HepG2 (cell line): Measurements from ENCODE around the gene KIF5B. TPM values are rescaled to one million over a fixed set of nuclear protein-coding genes. Genes with fewer than 3 reads are reported as not detected.

Experiments used
- CEBPB ChIP-seq: IDR thresholded peaks from 2 replicates; pipeline ENCODE4 v1.6.1; 2011; ENCODE audit warnings: low read depth, low read length, improper control_type of control experiment, borderline replicate concordance
- FOXK2 ChIP-seq: fragments of 450-650 bp; IDR thresholded peaks from 2 replicates; pipeline ENCODE4 v1.6.1; 2016
- FOXO1 ChIP-seq: sonication (generic); formaldehyde crosslinking; IDR thresholded peaks from 2 replicates; pipeline ENCODE4 v1.4.0; 2020; ENCODE audit warnings: missing genetic modification reagents
- HMGXB4 ChIP-seq, 2 experiments: sonication (generic) in 1 of 2; formaldehyde crosslinking in 1 of 2; IDR thresholded peaks; 2 replicates each; pipeline versions ENCODE4 v1.4.0 to v1.6.1; 2018 to 2020; ENCODE audit warnings: missing genetic modification reagents in 2 of 2, borderline replicate concordance in 1 of 2, low read depth in 1 of 2, mild to moderate bottlenecking in 1 of 2, missing biosample characterization in 1 of 2
- PHF20 ChIP-seq: sonication (generic); formaldehyde crosslinking; IDR thresholded peaks from 2 replicates; pipeline ENCODE4 v1.5.0; 2020; ENCODE audit warnings: mild to moderate bottlenecking, missing genetic modification reagents
- SKI ChIP-seq: fragments of 450-650 bp; IDR thresholded peaks from one replicate; pipeline ENCODE4 v1.6.1; 2018; ENCODE audit warnings: mild to moderate bottlenecking; ENCODE audit not compliant: partially characterized antibody
- SRY ChIP-seq: sonication (generic); formaldehyde crosslinking; IDR thresholded peaks from 2 replicates; pipeline ENCODE4 v1.8.0; 2022; ENCODE audit warnings: mild to moderate bottlenecking, missing genetic modification reagents
- ZNF333 ChIP-seq: sonication (generic); formaldehyde crosslinking; IDR thresholded peaks from 2 replicates; pipeline ENCODE4 v1.4.0; 2020; ENCODE audit warnings: mild to moderate bottlenecking, missing genetic modification reagents, borderline replicate concordance
- ZNF407 ChIP-seq: sonication (generic); formaldehyde crosslinking; IDR thresholded peaks from one replicate; pipeline ENCODE4 v1.5.1; 2020; ENCODE audit warnings: mild to moderate bottlenecking, missing genetic modification reagents; ENCODE audit errors: not compliant biosample characterization
- ZNF644 ChIP-seq: IDR thresholded peaks from 2 replicates; pipeline ENCODE4 v1.6.1; 2016; ENCODE audit warnings: low read depth
- ZNF782 ChIP-seq: sonication (generic); formaldehyde crosslinking; IDR thresholded peaks from 2 replicates; pipeline ENCODE4 v1.4.0; 2020; ENCODE audit warnings: missing genetic modification reagents, mild to moderate bottlenecking, borderline replicate concordance
- polyA plus RNA-seq, 8 experiments: library from polyadenylated mRNA; depleted of rRNA in 3 of 8; stranded (reverse) in 7 of 8; unstranded in 1 of 8; fragments of >200 nt; fragmentation: Illumina TruSeq in 4 of 8; extraction: Trizol in 4 of 8; gene quantifications; 2 replicates each; pipeline versions ENCODE4 v1.2.1 to v1.2.3, GENCODE V29; 2011 to 2016; ENCODE audit warnings: low read depth in 4 of 8, missing spikeins in 1 of 8, mixed read lengths in 1 of 8; ENCODE audit not compliant: insufficient read depth in 1 of 8
- total RNA-seq, 5 experiments: library from RNA; depleted of rRNA; stranded (reverse); fragments of >200 nt; fragmentation: Illumina TruSeq; extraction: Trizol; gene quantifications; 2 replicates each; pipeline ENCODE4 v1.2.3, GENCODE V29; 2016; ENCODE audit warnings: low read depth in 1 of 5
- TF ChIP-seq, protein P1 (sequence below): sonication (generic); formaldehyde crosslinking; IDR thresholded peaks from 2 replicates; pipeline ENCODE4 v1.5.0; 2020; ENCODE audit warnings: mild to moderate bottlenecking, missing genetic modification reagents, borderline replicate concordance
- TF ChIP-seq, protein P2 (sequence below): sonication (generic); formaldehyde crosslinking; IDR thresholded peaks from 2 replicates; pipeline ENCODE4 v1.8.0; 2022; ENCODE audit warnings: mild to moderate bottlenecking, missing genetic modification reagents, moderate library complexity

KIF5B gene
- total and polyA plus RNA-seq, 2 of the 13 experiments (the other 11 are each of a cell fraction or from before 2014, with no cell fraction given): 34.3 to 133 TPM

- TF ChIP-seq HMGXB4 (CRISPR knock-in tag; IDR thresholded peaks at IDR 0.05; ENCODE audit: borderline replicate concordance in 1 of 2, low read depth in 1 of 2) (0 out of 4 replicates have a peak, but pooled peaks of 1 of the 2 experiments have one; percentile 24), PHF20 (CRISPR knock-in tag) (no peak), ZNF407 (CRISPR knock-in tag) (no peak), ZNF782 (CRISPR knock-in tag) (no peak), FOXO1 (peak; percentile 71; the same call in 1 of the 2 replicates), ZNF644 (CRISPR knock-in tag) (0 out of 2 replicates have a peak, but pooled peaks have one; percentile 14), SRY (no peak), SKI (no peak), FOXK2 (no peak), CEBPB (peak; percentile 54), ZNF333 (CRISPR knock-in tag) (no peak)
- TF ChIP-seq, protein P1, sequence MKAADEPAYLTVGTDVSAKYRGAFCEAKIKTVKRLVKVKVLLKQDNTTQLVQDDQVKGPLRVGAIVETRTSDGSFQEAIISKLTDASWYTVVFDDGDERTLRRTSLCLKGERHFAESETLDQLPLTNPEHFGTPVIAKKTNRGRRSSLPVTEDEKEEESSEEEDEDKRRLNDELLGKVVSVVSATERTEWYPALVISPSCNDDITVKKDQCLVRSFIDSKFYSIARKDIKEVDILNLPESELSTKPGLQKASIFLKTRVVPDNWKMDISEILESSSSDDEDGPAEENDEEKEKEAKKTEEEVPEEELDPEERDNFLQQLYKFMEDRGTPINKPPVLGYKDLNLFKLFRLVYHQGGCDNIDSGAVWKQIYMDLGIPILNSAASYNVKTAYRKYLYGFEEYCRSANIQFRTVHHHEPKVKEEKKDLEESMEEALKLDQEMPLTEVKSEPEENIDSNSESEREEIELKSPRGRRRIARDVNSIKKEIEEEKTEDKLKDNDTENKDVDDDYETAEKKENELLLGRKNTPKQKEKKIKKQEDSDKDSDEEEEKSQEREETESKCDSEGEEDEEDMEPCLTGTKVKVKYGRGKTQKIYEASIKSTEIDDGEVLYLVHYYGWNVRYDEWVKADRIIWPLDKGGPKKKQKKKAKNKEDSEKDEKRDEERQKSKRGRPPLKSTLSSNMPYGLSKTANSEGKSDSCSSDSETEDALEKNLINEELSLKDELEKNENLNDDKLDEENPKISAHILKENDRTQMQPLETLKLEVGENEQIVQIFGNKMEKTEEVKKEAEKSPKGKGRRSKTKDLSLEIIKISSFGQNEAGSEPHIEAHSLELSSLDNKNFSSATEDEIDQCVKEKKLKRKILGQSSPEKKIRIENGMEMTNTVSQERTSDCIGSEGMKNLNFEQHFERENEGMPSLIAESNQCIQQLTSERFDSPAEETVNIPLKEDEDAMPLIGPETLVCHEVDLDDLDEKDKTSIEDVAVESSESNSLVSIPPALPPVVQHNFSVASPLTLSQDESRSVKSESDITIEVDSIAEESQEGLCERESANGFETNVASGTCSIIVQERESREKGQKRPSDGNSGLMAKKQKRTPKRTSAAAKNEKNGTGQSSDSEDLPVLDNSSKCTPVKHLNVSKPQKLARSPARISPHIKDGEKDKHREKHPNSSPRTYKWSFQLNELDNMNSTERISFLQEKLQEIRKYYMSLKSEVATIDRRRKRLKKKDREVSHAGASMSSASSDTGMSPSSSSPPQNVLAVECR: no peak; the same call in 1 of the 2 replicates
- TF ChIP-seq, protein P2, sequence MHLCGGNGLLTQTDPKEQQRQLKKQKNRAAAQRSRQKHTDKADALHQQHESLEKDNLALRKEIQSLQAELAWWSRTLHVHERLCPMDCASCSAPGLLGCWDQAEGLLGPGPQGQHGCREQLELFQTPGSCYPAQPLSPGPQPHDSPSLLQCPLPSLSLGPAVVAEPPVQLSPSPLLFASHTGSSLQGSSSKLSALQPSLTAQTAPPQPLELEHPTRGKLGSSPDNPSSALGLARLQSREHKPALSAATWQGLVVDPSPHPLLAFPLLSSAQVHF (CRISPR knock-in tag): no peak
Measured at GRCh38 chr10:32095116-32095733, 39.0 kb upstream of the KIF5B start (continued).
